ENCODE measurements around the gene ASPM.

The ASPM gene

DNA sequence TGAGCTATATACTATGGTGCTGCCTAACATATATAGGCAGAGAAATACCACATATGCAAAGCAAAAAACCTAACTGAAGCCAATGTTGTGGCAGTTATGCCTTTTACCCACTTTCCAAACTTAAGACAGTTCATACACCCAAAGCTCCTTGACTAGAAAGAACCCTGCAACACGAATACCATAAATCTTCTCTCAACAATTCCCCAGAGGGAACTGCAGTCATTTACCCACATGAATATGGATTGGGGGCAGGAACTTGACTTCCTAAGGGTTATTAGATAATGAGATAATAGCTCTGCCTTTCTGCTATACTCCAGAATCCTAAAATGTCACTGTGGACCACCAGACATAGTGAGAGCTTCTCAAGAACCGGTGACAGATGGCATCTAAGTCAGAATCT, 2.9 kb upstream of the ASPM start:
- Histone ChIP-seq H3K9me3 (ENCODE audit: control insufficient read depth, insufficient read depth, low read depth, low read length) (no peaks in the 10 kb centered on the region), H3K4me3 (ENCODE audit: low read depth, low read length) (no peak overlapping the region), H3K36me3 (ENCODE audit: control insufficient read depth in 2 of 2, insufficient read depth in 1 of 2, low read length in 2 of 2) (peaks cover 0 to 2% of the 10 kb centered on the region in 2 experiments; a peak in 1 of 3 replicates), H3K27ac (ENCODE audit: extremely low read depth, low read depth, low read length) (no peak overlapping the region), H3K4me1 (ENCODE audit: control insufficient read depth, insufficient read depth, low read length) (no peaks in the 10 kb centered on the region)
- ChIA-PET CTCF (interaction anchor here (1.1 kb wide), 1 partner anchor 187 kb away, joined by 3 read pairs; no protein-coding TSS in a partner anchor), POLR2A (no interaction called here)
- TF ChIP-seq KLF8 (tag by site-specific recombination; IDR thresholded peaks at IDR 0.05) (no peak), ZNF549 (tag by site-specific recombination; IDR thresholded peaks at IDR 0.05) (no peak), ZNF175 (tag by site-specific recombination; IDR thresholded peaks at IDR 0.05) (no peak), ZNF768 (tag by site-specific recombination; IDR thresholded peaks at IDR 0.05) (no peak), ZNF670 (tag by site-specific recombination; IDR thresholded peaks at IDR 0.05; ENCODE audit: low read depth) (no peak), ZBTB1 (tag by site-specific recombination; IDR thresholded peaks at IDR 0.05) (no peak), ZNF311 (tag by site-specific recombination; IDR thresholded peaks at IDR 0.05; ENCODE audit: borderline replicate concordance) (no peak), ZNF174 (tag by site-specific recombination; IDR thresholded peaks at IDR 0.05) (no peak), ZNF785 (tag by site-specific recombination; IDR thresholded peaks at IDR 0.05) (no peak), ZNF211 (tag by site-specific recombination; IDR thresholded peaks at IDR 0.05; ENCODE audit: low read depth) (no peak), KLF1 (tag by site-specific recombination; IDR thresholded peaks at IDR 0.05) (no peak)
- TF ChIP-seq, protein P1, sequence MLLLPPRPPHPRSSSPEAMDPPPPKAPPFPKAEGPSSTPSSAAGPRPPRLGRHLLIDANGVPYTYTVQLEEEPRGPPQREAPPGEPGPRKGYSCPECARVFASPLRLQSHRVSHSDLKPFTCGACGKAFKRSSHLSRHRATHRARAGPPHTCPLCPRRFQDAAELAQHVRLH (tag by site-specific recombination; IDR thresholded peaks at IDR 0.05): no peak

DNA sequence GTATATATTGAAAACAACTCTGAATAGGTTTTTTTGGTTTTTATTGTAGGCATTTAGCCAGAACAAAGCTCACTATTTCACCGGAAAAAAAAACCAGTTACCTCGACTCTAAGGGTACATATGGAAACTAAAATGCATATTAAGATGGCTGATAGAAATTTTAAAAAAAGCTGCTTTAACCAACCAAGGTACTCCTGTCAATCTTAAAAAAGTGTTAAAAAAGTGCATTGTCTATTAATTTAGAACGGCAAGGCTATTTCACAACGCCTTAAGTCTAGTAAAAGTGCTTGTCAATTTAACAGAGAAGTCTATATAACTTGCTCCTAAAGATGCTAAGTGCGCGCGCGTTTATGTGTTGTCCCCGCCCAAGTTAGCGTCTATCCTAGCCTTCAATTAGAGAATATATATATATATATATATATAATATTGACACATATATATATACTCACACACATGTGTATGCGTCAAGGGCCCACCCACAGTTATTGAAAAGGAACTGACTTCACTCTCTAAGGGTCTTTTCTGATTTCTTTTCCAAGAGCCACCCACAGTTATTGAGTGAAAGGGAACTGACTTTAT, 934 bp downstream of the ASPM start:
- Histone ChIP-seq H3K36me3 (ENCODE audit: control insufficient read depth in 2 of 2, insufficient read depth in 1 of 2, low read length in 2 of 2) (peaks cover 5 to 33% of the 10 kb centered on the region in 2 experiments; a peak in 2 of 3 replicates), H3K27ac (ENCODE audit: extremely low read depth, low read depth, low read length) (peak overlapping the region; percentile 71; the same call in 1 of the 2 replicates), H3K9me3 (ENCODE audit: control insufficient read depth, insufficient read depth, low read depth, low read length) (no peaks in the 10 kb centered on the region), H3K4me3 (ENCODE audit: low read depth, low read length) (peak overlapping the region; percentile 89), H3K4me1 (ENCODE audit: control insufficient read depth, insufficient read depth, low read length) (no peaks in the 10 kb centered on the region)
- TF ChIP-seq BCL11B (tag by site-specific recombination; IDR thresholded peaks at IDR 0.05; ENCODE audit: low read depth): no peak
- TF ChIP-seq ZNF394 (tag by site-specific recombination; IDR thresholded peaks at IDR 0.05; ENCODE audit: borderline replicate concordance): 0 out of 2 replicates have a peak, but pooled peaks have one; percentile 19
- ChIA-PET CTCF (interaction anchor here (0.6 kb wide), 1 partner anchor 413 kb away, joined by 4 read pairs; no protein-coding TSS in a partner anchor), POLR2A (interaction anchor here (0.6 kb wide), 1 partner anchor 58 kb away, joined by 7 read pairs; no protein-coding TSS in a partner anchor)

DNA sequence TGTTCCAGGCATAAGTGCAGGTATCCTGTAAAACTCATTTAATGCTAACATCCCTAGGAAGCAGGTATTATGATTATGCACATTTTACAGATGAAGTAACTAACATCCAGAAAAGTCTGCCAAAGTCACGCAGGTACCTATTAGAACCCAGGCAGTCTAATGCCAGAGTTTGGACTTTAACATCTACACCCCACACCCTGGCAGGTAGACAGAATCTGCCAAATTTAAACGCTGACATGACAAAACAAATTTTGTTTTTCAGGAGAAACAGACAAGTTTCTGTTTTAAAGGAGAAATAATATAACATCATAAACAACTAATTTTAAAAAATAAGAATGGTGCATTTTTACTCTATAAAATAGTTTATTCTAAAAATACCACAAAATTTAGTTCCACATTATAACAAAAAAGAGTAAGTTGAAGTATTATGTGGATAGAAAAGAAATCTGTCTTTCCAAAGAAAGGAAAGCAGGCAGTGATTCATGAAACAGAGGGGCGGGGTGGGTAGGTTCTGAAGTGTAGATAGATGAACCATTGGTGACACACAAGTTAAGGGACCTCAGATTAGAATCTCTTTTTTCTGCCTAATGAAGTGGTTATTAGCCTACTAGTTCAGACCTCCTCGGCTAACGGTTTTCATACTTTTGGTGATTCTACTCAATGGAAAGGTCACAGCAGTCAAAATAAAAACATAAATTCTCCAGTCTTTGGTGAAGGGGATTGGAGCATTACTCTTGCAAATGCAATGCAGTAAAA, 1.7 kb downstream of the ASPM start:
- POLR2A ChIA-PET: interaction anchor here (0.6 kb wide), 1 partner anchor 59 kb away, joined by 7 read pairs; no protein-coding TSS in a partner anchor
- 0 out of 2 replicates have a peak, but pooled peaks have one; percentile 27 for TF ChIP-seq ZNF366 (tag by site-specific recombination; conservative IDR thresholded peaks at IDR 0.05)
- TF ChIP-seq PRDM1 (tag by site-specific recombination; IDR thresholded peaks at IDR 0.05): peak; percentile 48; the same call in 1 of the 2 replicates
- TF ChIP-seq, protein P2, sequence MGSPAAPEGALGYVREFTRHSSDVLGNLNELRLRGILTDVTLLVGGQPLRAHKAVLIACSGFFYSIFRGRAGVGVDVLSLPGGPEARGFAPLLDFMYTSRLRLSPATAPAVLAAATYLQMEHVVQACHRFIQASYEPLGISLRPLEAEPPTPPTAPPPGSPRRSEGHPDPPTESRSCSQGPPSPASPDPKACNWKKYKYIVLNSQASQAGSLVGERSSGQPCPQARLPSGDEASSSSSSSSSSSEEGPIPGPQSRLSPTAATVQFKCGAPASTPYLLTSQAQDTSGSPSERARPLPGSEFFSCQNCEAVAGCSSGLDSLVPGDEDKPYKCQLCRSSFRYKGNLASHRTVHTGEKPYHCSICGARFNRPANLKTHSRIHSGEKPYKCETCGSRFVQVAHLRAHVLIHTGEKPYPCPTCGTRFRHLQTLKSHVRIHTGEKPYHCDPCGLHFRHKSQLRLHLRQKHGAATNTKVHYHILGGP (tag by site-specific recombination; IDR thresholded peaks at IDR 0.05): no peak
- peaks cover 10 to 41% of the 10 kb centered on the region in 2 experiments; a peak in 2 of 3 replicates for H3K36me3 ChIP-seq (ENCODE audit: control insufficient read depth in 2 of 2, insufficient read depth in 1 of 2, low read length in 2 of 2)
- CTCF ChIA-PET: interaction anchor here (0.6 kb wide), 1 partner anchor 412 kb away, joined by 4 read pairs; no protein-coding TSS in a partner anchor
- H3K27ac ChIP-seq (ENCODE audit: extremely low read depth, low read depth, low read length): no peak overlapping the region
- H3K4me3 ChIP-seq (ENCODE audit: low read depth, low read length): peak overlapping the region; percentile 89
- H3K9me3 ChIP-seq (ENCODE audit: control insufficient read depth, insufficient read depth, low read depth, low read length): no peaks in the 10 kb centered on the region
- no peaks in the 10 kb centered on the region for H3K4me1 ChIP-seq (ENCODE audit: control insufficient read depth, insufficient read depth, low read length)

Measured in HEK293 (cell line).